HG03378 (cell line): ENCODE measurements around the gene AFAP1L2.

ENCODE experiments used
- ATAC-seq: cut with Tn5 transposase; IDR thresholded peaks from one replicate; pipeline ENCODE4 v1.9.1; 2021; ENCODE audit warnings: mild to moderate bottlenecking, moderate library complexity; ENCODE audit not compliant: unreplicated experiment

Gene AFAP1L2

GRCh38 chr10:114412907-114413797 is 8.8 kb upstream of the AFAP1L2 start:
- ATAC-seq, result no peak

DNA sequence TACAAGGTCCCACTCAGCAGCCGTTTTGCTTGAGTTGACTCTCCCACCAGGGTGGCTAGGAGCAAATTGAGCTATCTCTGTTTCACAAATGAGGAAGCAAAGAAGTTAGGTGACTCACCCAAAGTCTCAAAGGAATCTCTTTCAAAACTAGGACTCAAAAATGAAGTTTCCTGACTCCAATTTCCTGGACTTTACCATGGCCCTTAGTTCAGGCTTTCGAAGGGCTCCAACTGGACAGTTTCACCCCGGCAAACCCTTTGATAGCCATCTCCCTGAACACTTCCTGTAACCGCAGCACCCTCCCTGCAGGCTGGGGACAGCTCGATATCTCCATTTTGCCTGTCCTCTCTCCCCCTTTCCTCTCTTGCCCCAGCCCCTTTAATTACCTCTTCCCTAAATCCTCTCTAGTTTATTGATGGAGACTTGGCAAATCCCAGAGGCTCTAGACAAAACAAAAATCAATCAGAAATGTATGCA is 4.7 kb upstream of the AFAP1L2 start:
- ATAC-seq, result no peak

GRCh38 chr10:114408112-114408967 is 4.0 kb upstream of the AFAP1L2 start:
- no peak for ATAC-seq

GRCh38 chr10:114406455-114406854 is 2.2 kb upstream of the AFAP1L2 start:
- ATAC-seq, result no peak

- no peak for ATAC-seq
Measured at GRCh38 chr10:114405011-114405350, 679 bp upstream of the AFAP1L2 start.

GRCh38 chr10:114403541-114404161 is 651 bp downstream of the AFAP1L2 start:
- no peak for ATAC-seq

DNA sequence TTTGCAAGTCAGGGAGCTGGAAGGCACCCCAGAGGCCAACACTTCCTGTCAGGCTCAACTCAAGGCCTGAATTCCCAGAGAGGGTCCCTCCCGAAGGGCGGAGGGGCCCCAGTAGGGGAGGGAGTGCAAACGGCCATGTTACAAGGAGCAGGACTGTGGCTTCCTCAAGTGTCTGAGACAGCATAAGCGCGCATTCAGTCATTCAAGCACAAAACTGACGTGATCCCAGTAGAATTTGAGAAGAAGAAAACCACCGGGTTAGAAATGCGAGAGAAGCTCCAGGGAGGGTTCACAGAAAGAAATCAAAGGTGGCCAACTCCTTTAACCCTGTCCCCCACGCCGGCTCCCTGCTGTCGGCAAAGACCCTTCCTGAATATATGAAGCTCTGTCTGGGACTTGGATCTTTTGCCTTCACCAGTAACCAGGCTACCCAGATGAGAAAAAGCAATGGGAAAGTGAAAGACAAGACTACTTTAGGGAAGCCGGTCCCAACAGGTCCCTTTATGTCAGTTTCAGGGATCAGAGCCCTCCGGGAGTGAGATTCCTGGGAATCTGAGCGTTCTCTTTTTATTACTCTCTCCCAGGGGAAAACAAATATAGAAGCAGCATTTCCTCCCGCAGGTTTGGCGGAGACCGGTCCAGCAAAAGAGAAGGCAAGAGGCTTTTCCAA is 1.3 kb downstream of the AFAP1L2 start:
- no peak for ATAC-seq

- ATAC-seq, result no peak
Measured at GRCh38 chr10:114402233-114402632, 2.1 kb downstream of the AFAP1L2 start.

DNA sequence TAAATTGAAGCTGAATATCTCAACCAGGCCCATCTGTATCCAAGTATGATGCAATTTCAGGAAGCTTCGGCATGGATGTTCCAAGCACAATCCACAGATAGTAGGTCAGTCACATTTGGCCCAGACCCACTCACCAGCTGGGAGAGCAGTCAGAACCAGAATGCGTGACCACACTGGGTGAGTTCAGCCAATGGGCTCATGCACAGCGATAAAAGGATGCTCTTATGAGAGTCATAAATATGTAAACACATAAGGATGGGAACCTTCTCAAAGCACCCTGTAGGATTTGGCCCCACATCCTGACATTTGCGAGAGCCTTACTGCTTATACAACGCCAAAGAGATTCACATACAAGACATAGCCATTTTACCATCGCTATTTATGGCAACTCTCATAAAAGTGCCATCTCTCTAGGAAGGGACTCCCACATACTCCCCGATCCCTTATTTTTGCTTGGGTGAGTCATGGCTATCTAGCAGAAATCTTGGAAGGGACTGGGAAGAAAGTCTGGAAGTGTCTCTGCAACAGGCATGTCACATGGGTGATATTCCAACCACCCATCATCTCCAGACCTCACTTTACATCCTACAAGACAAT is 3.0 kb downstream of the AFAP1L2 start:
- no peak for ATAC-seq

DNA sequence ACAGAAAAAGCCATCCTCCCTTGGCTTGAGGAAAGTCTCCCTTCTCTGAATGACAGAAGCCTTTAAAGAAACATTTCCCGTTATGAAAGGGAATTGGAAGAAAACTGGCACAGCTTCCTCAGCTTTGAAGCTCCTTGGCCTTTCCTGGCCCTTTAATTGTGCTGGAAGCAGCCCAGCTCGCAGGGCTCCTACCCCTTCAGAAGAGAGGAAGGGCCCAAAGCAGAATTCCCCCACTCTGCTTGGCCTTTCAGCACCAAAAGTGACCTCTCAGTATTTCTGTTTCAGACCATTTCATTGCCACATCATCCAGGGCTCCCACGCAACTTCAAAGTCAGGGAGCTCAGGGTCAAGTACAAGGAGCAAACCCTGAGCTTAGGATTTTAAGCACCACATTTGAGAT is 4.2 kb downstream of the AFAP1L2 start:
- ATAC-seq, result no peak

DNA sequence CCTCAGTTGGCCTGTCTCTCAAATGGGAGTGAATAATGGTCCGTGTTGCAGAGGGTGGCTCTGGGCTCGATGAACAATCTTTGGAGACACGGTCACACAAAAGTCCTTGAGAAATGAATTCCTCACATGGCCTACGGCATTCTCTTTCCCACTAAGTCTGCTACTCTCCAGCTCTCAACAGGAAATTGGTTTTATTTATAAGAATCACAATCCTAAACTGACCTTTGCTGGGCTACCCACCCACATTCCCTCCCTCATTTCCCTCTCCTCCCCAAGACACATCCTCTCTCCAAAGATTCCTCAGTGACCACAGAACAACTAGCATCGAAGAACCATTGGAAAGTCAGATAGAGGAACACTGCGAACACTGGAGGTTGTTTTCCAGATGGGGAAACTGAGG is 4.7 kb downstream of the AFAP1L2 start:
- ATAC-seq, result no peak

- no peak for ATAC-seq
Measured at GRCh38 chr10:114398587-114399331, 5.5 kb downstream of the AFAP1L2 start.

GRCh38 chr10:114397651-114398145 is 6.6 kb downstream of the AFAP1L2 start:
- ATAC-seq, result no peak

DNA sequence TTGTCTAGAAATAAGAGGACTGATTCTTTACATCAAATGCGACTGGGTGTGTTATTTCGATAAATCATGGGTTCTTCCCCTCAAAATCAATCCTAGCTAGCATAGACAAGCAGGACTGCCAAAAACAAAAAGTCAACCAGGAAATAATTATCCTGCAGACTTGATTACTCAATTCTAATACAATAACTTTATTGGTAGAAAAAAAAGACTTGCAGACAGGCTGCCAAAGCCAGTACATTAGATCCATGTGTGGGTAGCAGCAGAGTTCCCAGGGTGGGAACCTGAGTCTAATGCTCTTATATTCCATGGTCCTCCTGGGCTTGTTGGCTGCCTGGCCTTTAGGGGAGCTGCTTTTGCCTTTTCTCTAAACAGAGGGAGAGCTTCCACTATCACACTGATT is 7.8 kb downstream of the AFAP1L2 start:
- ATAC-seq, result no peak

DNA sequence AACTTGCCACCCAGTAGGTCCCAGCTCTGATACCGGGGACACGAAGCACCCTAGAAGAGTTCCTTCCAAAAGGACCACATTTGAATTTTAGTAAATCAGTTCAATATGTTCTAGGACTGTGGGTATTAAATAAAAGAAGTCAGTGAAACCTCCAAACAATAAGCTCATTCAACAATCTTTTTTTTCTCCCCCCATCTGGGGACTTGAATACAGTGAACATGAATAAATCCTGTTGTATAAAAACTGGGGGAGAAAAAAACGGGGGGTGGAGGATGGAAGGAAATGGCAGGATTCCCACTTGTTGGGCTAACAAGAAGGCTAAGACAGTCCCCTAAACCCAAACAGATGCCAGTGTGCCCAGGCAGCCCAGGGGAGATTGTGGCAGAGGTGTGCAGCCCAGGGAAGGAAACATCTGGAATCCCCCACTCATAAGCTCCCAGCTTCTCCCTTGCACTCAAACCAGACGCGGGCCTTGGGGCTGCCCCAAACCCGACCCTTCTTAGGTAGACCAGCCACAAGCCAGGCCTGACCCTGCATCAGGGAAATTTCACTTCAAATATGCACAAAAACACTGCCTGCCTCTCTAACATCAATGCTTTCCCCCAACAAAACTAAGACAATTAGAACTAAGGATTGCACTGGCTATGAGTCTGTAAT is 8.8 kb downstream of the AFAP1L2 start:
- no peak for ATAC-seq

DNA sequence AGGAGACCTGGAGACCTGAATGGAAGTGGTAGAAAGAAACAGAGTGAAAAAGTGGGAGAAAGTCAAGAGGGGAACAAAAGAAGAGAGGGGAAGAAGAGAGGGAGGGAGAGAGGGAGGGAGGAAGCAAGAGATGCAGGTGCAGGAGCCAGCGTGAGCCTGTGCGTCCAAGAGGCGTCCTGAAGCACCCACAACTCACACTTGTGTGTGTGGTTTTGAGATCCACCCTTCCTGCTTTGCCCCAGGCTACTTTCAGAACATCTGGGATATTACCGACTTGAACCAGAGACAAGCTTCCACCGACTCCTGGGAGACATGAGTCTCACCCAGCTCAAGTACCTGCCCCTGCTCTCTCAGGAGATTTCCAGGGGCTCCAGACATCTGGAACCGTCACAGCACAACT is 9.8 kb downstream of the AFAP1L2 start:
- no peak for ATAC-seq

DNA sequence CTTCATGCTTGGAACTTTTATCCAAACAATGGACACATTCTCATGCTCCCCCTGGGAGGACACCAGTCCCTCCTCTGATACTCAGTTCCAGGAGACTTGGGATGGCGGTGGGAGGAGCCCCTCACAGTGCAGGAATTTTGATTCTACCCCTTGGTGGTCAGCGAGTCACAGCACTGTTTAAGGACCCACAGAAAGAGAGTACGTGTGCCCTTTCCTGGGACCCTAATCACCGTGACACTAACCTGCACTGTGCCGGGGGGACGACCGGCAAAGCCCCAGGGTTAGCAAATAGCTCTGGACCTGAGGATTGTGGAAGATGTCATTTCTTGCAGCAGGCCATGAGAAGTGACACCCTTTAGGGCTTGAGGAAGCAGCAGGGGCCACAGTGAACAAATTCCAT is 10.4 kb downstream of the AFAP1L2 start:
- ATAC-seq, result no peak

DNA sequence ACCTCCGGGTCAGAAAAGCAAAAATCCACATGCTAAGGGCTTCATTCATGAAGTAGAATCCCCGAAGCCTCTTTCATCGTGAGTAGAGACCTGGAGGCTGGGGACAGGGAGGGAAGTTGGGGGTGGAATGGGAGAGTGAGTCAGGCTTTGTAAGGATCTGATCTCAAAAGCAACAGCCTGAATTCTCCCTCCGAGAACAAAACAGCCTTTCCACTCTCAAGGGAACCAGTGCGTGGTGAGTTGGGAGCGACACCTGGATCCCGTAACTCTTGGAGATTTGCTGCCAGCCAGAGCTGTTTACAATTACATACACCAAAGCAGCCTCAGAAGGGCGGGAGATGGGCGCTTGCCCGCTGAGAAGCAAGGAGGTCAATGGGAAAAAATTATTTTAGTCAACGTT is 10.8 kb downstream of the AFAP1L2 start:
- no peak for ATAC-seq
